Psoas muscle (tissue), 8 donors: ENCODE results near the gene CBFA2T2. TPM values are rescaled to one million over a fixed set of nuclear protein-coding genes. Genes with fewer than 3 reads are reported as not detected.

Experiments used
- ATAC-seq, 4 donors: fragments of 200-7000 bp; cut with Tn5 transposase; one replicate each; pipeline ENCODE4 v1.9.1; 2020; ENCODE audit warnings: moderate library complexity in 3 of 4, mild to moderate bottlenecking in 2 of 4
- DNase-seq, 2 donors: peaks; one replicate each; pipeline ENCODE4 v3.0.0-alpha.2; 2020
- H3K27ac ChIP-seq: fragments of 200-600 bp; one replicate; pipeline ENCODE4 v1.8.0; 2022
- H3K27me3 ChIP-seq, 3 donors: fragments of 200-600 bp in 1 of 3; one replicate each; pipeline versions ENCODE4 v1.6.1 to v1.8.0; 2013 to 2022; ENCODE audit warnings: low read length in 2 of 3, mild to moderate bottlenecking in 2 of 3, moderate library complexity in 1 of 3; ENCODE audit not compliant: insufficient read depth in 3 of 3
- H3K36me3 ChIP-seq, 2 donors: fragments of 200-600 bp in 1 of 2; one replicate each; pipeline versions ENCODE4 v1.6.1 to v1.8.0; 2013 to 2022; ENCODE audit warnings: low read depth in 1 of 2, mild to moderate bottlenecking in 1 of 2, moderate library complexity in 1 of 2; ENCODE audit not compliant: insufficient read depth in 1 of 2
- H3K4me1 ChIP-seq: fragments of 200-600 bp; one replicate; pipeline ENCODE4 v1.8.0; 2022
- H3K4me3 ChIP-seq: fragments of 200-600 bp; one replicate; pipeline ENCODE4 v1.8.0; 2022; ENCODE audit warnings: mild to moderate bottlenecking
- H3K9me3 ChIP-seq: fragments of 200-600 bp; one replicate; pipeline ENCODE4 v1.8.0; 2022
- WGBS, 3 donors: extraction: QIAGEN DNeasy Blood & Tissue Kit; methylation state at CpG; one replicate each; pipeline versions ENCODE4 v1.1.6 to v1.1.7; 2013; 5-methylcytosine and 5-hydroxymethylcytosine counted together
- intact Hi-C, 2 donors: fragments of 100-400 bp; cut with DNase I; formaldehyde crosslinking; loops; one replicate each; pipeline versions ENCODE4 v1.11.0 to v1.14.2; 2022
- polyA plus RNA-seq, 3 donors: library from polyadenylated mRNA; stranded (reverse); fragments of 200-250 nt; gene quantifications; one replicate each; pipeline ENCODE4 v1.2.3, GENCODE V29; 2013
- total RNA-seq, 4 donors: library from RNA; stranded (reverse); fragmentation: NEBNext Ultra II Directional in 2 of 4; extraction: Animal tissue kit (Norgen Biotek cat#: 25700) in 2 of 4; gene quantifications; one replicate each; pipeline versions ENCODE4 v1.2.1 to v1.2.4, GENCODE V29; 2021 to 2023
- TF ChIP-seq, protein P1 (sequence below): fragments of 200-600 bp; IDR thresholded peaks from one replicate; pipeline ENCODE4 v1.8.0; 2022; ENCODE audit warnings: antibody characterized with exemption
- donor health status: healthy with polysubstance abuse.
- donor health status: DM: no; HTN: no; CAD: no; lungs with moderate emphysema.
- donor health status: Bipolar disorder and iron deficiency.
- donor health status: healthy.
- donor health status: DM: yes; HTN: yes; CAD: no.
- donor health status: DM: no; HTN: no; CAD: no.
- donor health status: DM: no; HTN: no; CAD: no.
- donor health status: DM: yes; HTN: yes; CAD: no.

CBFA2T2 gene
- total and polyA plus RNA-seq, 7 donors: 3.8 to 9.3 (median 7.0) TPM

DNA sequence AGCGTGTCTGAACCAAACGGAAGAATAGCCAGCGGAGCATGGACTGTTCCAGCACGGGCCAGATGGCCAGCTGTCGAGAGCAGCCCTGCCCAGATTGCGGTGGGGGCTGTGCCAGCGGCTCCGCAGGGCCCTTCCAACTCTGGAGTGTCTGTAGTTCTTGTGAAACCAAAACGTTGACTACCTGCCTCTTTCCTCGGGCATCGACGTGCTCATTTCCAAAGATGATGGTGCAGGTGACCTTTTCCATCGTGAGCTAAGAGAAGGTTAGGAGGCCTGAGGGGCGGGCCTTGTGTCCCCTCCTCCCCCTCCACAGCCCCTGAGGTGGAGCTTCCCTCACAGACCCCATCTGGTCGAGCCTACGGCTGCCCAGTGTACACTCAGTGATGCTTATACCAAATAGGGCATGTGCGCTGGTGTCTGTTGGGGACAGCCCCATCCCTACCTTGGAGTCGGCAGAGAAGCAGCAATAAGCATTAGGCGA lies 159.3 kb downstream of the CBFA2T2 start:
- WGBS, 3 donors: 22 to 30% (median 24%) methylated on average over 19 of the region's 19 CpGs
- H3K27me3 ChIP-seq: no peaks in the 10 kb centered on the region
- peaks cover 0 to 18% of the 10 kb centered on the region in 2 donors for H3K36me3 ChIP-seq
- H3K4me3 ChIP-seq: no peak overlapping the region
- intact Hi-C loops: no loop called here
- H3K4me1 ChIP-seq: peaks cover 32% of the 10 kb centered on the region
- TF ChIP-seq, protein P1, sequence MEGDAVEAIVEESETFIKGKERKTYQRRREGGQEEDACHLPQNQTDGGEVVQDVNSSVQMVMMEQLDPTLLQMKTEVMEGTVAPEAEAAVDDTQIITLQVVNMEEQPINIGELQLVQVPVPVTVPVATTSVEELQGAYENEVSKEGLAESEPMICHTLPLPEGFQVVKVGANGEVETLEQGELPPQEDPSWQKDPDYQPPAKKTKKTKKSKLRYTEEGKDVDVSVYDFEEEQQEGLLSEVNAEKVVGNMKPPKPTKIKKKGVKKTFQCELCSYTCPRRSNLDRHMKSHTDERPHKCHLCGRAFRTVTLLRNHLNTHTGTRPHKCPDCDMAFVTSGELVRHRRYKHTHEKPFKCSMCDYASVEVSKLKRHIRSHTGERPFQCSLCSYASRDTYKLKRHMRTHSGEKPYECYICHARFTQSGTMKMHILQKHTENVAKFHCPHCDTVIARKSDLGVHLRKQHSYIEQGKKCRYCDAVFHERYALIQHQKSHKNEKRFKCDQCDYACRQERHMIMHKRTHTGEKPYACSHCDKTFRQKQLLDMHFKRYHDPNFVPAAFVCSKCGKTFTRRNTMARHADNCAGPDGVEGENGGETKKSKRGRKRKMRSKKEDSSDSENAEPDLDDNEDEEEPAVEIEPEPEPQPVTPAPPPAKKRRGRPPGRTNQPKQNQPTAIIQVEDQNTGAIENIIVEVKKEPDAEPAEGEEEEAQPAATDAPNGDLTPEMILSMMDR: no peak
- peak; percentile 82 to 86 (median 84) for ATAC-seq
- H3K9me3 ChIP-seq: no peaks in the 10 kb centered on the region
- H3K27ac ChIP-seq: peak overlapping the region; percentile 27
- DNase-seq: peak; percentile 77 to 86

DNA sequence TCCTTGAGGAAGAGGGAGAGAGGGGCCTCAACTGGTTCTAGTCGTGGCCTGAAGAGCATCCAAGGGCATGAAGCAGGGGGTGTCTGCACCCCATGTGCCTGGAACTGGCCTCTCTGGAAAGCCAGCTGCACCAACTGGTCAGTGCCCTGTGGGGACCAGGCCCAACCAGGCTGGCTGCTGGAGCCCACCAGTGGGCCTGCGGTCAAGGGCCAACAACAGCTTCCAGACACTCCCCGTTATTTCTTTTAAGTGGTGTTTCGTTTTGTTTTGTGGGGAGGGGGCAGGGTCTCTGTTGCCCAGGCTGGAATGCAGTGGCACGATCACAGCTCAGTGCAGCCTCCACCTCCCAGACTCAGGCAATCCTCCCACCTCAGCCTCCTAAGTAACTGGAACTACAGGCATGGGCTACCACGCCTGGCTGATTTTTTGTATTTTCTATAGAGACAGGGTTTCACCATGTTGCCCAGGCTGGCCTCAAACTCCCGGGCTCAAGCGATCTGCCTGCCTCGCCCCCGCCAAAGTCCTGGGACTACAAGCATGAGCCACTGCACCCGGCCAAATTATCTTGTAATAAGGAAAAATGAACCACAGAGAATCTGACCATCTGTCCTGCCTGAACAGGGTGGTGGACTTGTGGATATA lies 160.3 kb downstream of the CBFA2T2 start:
- Histone ChIP-seq H3K27me3 (no peaks in the 10 kb centered on the region), H3K4me3 (no peak overlapping the region), H3K4me1 (peaks cover 32% of the 10 kb centered on the region), H3K27ac (no peak overlapping the region), H3K36me3 (peaks cover 0 to 8% of the 10 kb centered on the region in 2 donors), H3K9me3 (no peaks in the 10 kb centered on the region)
- ATAC-seq (no peak), DNase-seq (no peak)
- 53 to 66% (median 55%) methylated on average over 11 of the region's 11 CpGs for WGBS, 3 donors
- intact Hi-C loops: loop anchor here (5.0 kb wide), 2 partner anchors 188 to 193 kb away; no protein-coding TSS in a partner anchor
- TF ChIP-seq, protein P1: no peak

DNA sequence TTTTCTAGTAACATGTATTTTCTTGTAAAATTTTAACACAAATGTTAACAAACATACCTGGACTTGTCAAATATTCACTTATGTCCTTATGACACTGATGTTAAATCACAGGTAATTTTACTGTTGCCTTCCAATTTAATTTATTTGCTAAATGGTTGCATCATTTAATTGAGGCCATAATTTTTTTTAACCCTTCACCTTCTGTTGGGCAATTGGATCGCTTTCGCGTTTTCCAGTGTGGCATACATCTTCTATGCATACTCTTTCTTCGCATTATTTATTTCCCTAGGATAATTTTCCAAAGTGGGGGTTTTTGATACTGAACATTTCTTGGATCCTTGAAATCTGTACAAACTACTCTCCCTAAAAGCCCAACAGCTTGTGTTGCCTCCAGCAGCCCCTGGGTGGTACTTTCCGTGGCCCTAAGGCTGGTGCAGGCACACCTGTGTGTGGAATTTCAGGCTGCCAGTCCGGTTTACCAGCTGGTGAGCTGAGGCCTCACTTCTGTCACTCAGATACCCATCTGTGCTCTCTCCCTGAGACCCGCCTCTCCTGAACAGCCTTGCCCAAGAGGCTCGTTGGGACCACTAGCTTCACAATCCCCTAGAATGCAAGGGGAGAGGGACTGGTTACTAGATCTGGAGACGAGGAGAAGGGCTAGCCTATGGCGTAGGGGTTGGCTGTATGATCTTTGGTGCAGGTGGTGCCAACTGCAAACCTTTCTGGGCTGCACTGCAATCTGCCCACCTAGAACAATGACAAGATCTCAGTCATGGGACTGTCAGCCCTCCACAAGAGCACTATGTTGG lies 161.1 kb downstream of the CBFA2T2 start:
- intact Hi-C loops: loop anchor here (5.0 kb wide), 2 partner anchors 189 to 194 kb away; no protein-coding TSS in a partner anchor

DNA sequence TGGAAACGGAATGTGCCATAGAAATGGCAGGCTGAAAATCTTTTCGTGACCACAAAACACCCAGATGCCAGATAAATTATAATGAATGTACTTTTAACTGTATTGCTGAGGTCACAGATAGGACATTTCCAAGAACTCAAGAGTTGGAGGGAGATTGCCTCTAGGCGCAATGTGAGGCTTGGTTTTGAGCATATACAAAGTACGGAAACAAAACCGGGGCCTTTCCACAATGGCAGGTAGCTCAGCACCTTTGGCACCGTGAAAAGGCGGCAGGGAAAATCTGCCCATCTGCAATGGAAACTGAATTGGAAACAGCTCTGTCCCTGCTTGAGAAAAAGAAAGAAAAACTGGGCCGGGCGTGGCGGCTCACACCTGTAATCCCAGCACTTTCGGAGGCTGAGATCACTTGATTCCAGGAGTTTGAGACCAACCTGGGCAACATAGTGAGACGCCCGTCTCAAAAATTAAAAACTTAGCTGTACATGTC lies 161.7 kb downstream of the CBFA2T2 start:
- H3K27ac ChIP-seq: no peak overlapping the region
- H3K4me3 ChIP-seq: no peak overlapping the region
- 74 to 80% (median 77%) methylated on average over 13 of the region's 13 CpGs for WGBS, 3 donors
- peaks cover 0 to 11% of the 10 kb centered on the region in 2 donors for H3K36me3 ChIP-seq
- intact Hi-C loops: loop anchor here (5.0 kb wide), 2 partner anchors 189 to 194 kb away; no protein-coding TSS in a partner anchor
- TF ChIP-seq, protein P1: no peak
- ATAC-seq: no peak
- peaks cover 32% of the 10 kb centered on the region for H3K4me1 ChIP-seq
- no peak for DNase-seq
- H3K27me3 ChIP-seq: no peaks in the 10 kb centered on the region
- no peaks in the 10 kb centered on the region for H3K9me3 ChIP-seq

More for the DNA sequence above, 161.1 kb downstream of the CBFA2T2 start:
- no peak overlapping the region for H3K27ac ChIP-seq
- no peak for ATAC-seq
- H3K4me1 ChIP-seq: peaks cover 32% of the 10 kb centered on the region
- WGBS, 3 donors: 73 to 76% (median 74%) methylated on average over 10 of the region's 10 CpGs
- DNase-seq: no peak
- H3K36me3 ChIP-seq: peaks cover 0 to 7% of the 10 kb centered on the region in 2 donors
- no peaks in the 10 kb centered on the region for H3K9me3 ChIP-seq
- TF ChIP-seq, protein P1: no peak
- no peak overlapping the region for H3K4me3 ChIP-seq
- H3K27me3 ChIP-seq: no peaks in the 10 kb centered on the region
